RPMI8226 (cell line): Measurements from ENCODE around the gene TMC6.
"Not testable (repeated sequence)": the region's sequence is repeated elsewhere in the genome, so short reads cannot be mapped to it uniquely, and the experiment has no call there.

ENCODE experiments used
- DNase-seq: peaks from one replicate; pipeline ENCODE4 v3.0.0-alpha.2; 2015

Gene TMC6

GRCh38 chr17:78154903-78155811 lies 26.6 kb upstream of the TMC6 start:
- peak; percentile 92 for DNase-seq

GRCh38 chr17:78151514-78152008 lies 23.0 kb upstream of the TMC6 start:
- DNase-seq = no peak

GRCh38 chr17:78148286-78149016 lies 19.9 kb upstream of the TMC6 start:
- DNase-seq = no peak

GRCh38 chr17:78147315-78147998 lies 18.9 kb upstream of the TMC6 start:
- DNase-seq = peak; percentile 78

- no peak for DNase-seq
Measured at GRCh38 chr17:78146881-78147280, 18.3 kb upstream of the TMC6 start.

GRCh38 chr17:78146471-78146869 lies 17.9 kb upstream of the TMC6 start:
- no peak for DNase-seq

GRCh38 chr17:78144736-78145641 lies 16.4 kb upstream of the TMC6 start:
- DNase-seq = peak; percentile 45

- DNase-seq = peak; percentile 97
Measured at GRCh38 chr17:78144147-78144719, 15.7 kb upstream of the TMC6 start.

- DNase-seq = no peak
Measured at GRCh38 chr17:78143214-78144146, 14.9 kb upstream of the TMC6 start.

GRCh38 chr17:78142119-78142861 lies 13.7 kb upstream of the TMC6 start:
- DNase-seq = peak; percentile 75

GRCh38 chr17:78141437-78142118 lies 13.0 kb upstream of the TMC6 start:
- DNase-seq = no peak

GRCh38 chr17:78140169-78141051 lies 11.9 kb upstream of the TMC6 start:
- peak; percentile 93 for DNase-seq

- DNase-seq = not testable (repeated sequence)
Measured at GRCh38 chr17:78139861-78140168, 11.3 kb upstream of the TMC6 start.

GRCh38 chr17:78138204-78139060 lies 9.9 kb upstream of the TMC6 start:
- DNase-seq = no peak

- DNase-seq = peak; percentile 51
Measured at GRCh38 chr17:78137392-78138203, 9.0 kb upstream of the TMC6 start.

- DNase-seq = no peak
Measured at GRCh38 chr17:78135858-78136500, 7.4 kb upstream of the TMC6 start.
